Upper lobe of left lung (tissue), 4 donors: ENCODE results near the gene SLC11A2.

ENCODE experiments used
- CTCF ChIP-seq, 6 experiments: fragments of 450-650 bp in 4 of 6; fragments of 200-600 bp in 2 of 6; sonication (generic) in 2 of 6; IDR thresholded peaks; one replicate each; pipeline ENCODE4 v1.5.1; 2016 to 2019; ENCODE audit warnings: antibody characterized with exemption in 6 of 6
- POLR2A ChIP-seq, 4 donors: fragments of 450-650 bp; IDR thresholded peaks; one replicate each; pipeline ENCODE4 v1.5.1; 2016 to 2017; ENCODE audit warnings: antibody characterized with exemption in 4 of 4, mild to moderate bottlenecking in 2 of 4

GRCh38 chr12:51048661-51049251 is 22.6 kb upstream of the SLC11A2 start:
- TF ChIP-seq CTCF (IDR thresholded peaks at IDR 0.05) (no peak), POLR2A (IDR thresholded peaks at IDR 0.05) (no peak)
